ENCODE data around the gene ADAM22.

ADAM22 gene

DNA sequence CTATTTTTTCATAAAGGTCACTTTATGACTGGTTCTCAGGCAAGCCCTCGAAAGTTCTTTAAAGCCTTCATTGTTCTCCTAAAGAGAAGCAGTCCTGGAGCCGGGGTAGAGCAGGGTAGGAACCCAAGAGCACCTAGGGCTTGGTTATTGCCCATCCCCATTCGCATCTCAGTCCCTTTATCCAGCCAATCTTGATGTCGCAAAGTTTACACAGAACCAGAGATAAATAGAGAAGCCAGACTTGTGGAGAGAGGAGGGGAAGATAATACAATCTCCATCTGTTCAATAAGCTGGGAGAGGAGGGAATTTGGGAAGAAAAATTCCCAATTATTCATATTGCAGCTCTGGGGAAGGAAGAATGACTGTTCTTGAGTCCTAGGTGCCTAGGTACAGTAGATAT, 292.1 kb downstream of the ADAM22 start:
- no peak overlapping the region for H3K4me3 ChIP-seq (ENCODE audit: low read length)
- DNase-seq (ENCODE audit: low read depth) = no peak
- TF ChIP-seq, protein P1, sequence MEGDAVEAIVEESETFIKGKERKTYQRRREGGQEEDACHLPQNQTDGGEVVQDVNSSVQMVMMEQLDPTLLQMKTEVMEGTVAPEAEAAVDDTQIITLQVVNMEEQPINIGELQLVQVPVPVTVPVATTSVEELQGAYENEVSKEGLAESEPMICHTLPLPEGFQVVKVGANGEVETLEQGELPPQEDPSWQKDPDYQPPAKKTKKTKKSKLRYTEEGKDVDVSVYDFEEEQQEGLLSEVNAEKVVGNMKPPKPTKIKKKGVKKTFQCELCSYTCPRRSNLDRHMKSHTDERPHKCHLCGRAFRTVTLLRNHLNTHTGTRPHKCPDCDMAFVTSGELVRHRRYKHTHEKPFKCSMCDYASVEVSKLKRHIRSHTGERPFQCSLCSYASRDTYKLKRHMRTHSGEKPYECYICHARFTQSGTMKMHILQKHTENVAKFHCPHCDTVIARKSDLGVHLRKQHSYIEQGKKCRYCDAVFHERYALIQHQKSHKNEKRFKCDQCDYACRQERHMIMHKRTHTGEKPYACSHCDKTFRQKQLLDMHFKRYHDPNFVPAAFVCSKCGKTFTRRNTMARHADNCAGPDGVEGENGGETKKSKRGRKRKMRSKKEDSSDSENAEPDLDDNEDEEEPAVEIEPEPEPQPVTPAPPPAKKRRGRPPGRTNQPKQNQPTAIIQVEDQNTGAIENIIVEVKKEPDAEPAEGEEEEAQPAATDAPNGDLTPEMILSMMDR (conservative IDR thresholded peaks at IDR 0.05; ENCODE audit: low read length) = no peak

DNA sequence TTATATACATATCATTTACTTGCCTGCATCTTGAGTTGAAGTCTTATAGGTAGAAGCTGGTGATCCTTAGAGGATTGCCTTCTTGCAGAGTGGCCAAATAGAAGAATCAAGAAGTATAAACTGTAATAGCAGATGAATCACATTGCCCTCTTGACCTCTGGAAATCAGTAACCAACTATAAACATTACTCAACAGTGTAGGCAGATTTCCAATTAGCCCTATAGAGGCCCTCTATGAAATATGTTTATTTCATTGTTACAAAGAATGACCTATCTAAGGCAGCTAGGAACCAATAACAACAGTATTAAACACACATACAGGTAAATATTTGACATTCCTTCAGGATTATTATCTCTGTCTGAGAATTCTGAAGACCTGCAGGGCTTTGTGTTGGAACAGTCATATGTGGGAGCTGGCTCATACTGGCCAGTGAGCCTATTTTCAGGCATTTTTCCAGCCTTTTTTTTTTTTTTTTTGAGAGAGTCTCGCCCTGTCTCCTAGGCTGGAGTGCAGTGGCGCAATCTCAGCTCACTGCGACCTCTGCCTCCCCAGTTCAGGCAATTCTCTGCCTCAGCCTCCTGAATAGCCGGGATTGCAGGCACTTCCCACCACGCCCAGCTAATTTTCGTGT, 292.9 kb downstream of the ADAM22 start:
- no peak overlapping the region for H3K4me3 ChIP-seq (ENCODE audit: low read length)
- DNase-seq (ENCODE audit: low read depth) = peak; percentile 20
- TF ChIP-seq, protein P1 (conservative IDR thresholded peaks at IDR 0.05; ENCODE audit: low read length) = no peak

DNA sequence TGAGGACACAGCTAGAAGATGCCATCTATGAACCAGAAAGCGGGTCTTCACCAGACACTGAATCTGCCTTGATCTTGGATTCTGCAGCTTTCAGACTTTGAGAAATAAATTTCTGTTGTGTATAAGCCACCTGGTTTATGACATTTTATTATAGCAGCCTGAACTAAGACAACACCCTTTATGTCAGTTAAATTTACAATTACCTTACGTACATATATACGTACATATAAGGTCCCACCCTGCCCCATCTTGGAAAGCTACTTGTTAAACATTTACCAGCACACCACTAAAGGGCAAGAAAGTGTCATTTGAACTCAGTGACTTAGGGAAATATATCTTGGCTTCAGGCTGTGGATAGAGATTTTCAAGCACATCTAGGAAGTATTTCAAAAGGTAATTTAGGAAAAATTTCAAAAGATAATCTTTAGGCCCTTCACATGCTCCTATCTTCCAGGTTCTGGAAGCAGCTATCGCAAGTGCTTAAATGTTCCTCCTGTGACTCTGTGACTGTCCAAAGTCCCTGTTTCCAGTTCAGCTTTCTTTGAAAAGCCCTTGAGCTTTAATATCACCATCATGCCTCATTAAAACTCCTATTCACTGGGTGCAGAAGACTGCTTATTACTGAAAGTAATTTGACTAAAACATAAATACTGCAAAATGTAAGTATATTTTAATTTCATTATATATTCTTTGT, 295.4 kb downstream of the ADAM22 start:
- DNase-seq (ENCODE audit: low read depth) = no peak
- H3K4me3 ChIP-seq (ENCODE audit: low read length) = no peak overlapping the region
- TF ChIP-seq, protein P1 (conservative IDR thresholded peaks at IDR 0.05; ENCODE audit: low read length) = no peak

DNA sequence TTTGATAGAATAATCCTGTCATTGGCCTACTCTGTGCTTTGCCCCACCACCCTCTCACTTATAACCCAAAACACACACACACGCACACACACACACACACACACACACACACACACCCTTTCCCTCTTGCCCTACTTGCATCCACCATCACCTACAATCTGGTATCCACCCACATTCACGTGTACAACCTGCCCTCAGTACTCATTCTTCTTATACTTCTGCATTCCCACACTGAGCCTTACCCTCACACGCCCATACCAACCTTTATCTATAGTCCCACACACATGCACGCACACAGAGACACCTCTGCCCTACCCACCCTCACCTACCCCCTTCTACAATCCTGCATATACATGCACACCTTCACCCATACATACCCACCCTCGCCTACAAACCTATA, 296.6 kb downstream of the ADAM22 start:
- TF ChIP-seq, protein P1 (conservative IDR thresholded peaks at IDR 0.05; ENCODE audit: low read length) = no peak
- no peak overlapping the region for H3K4me3 ChIP-seq (ENCODE audit: low read length)
- no peak for DNase-seq (ENCODE audit: low read depth)

DNA sequence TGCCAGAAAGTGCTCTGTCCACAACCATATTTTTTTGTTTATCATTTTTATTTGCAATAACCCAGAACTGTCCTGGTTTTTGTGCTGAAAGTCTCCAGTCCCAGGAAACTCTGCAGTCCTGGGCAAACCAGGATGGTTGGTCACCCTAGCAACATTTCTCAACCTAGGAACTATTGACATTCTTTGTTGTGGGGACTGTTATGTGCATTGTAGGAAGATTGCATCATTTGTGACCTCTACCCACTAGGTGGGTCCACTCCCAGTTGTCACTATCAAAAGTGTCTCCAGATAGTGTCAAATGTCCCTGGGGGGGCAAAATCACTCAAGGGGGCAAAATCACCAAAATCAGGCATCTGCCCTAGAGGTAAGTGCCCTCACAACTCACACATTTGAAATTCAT, 299.8 kb downstream of the ADAM22 start:
- TF ChIP-seq, protein P1 (conservative IDR thresholded peaks at IDR 0.05; ENCODE audit: low read length) = no peak
- H3K4me3 ChIP-seq (ENCODE audit: low read length) = no peak overlapping the region
- DNase-seq (ENCODE audit: low read depth) = no peak

DNA sequence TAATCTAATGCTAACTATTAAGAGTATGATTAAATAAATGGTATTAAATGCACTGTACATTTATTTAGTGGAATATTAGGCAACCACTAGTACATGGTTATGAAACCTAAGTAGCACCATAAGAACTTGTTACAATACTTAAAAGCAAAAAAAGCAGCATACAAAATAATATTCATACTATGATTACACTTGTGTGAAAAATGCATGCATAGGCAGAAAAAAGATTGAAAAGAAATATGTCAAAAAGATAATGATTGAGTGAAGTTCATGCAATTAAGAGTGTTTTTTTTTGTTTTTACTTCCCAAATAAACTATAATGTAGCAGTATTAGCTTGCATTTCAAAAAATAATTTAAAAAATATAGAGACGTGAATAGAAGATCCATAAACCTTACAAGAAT, 305.8 kb downstream of the ADAM22 start:
- DNase-seq (ENCODE audit: low read depth) = no peak
- TF ChIP-seq, protein P1 (conservative IDR thresholded peaks at IDR 0.05; ENCODE audit: low read length) = no peak
- no peak overlapping the region for H3K4me3 ChIP-seq (ENCODE audit: low read length)

DNA sequence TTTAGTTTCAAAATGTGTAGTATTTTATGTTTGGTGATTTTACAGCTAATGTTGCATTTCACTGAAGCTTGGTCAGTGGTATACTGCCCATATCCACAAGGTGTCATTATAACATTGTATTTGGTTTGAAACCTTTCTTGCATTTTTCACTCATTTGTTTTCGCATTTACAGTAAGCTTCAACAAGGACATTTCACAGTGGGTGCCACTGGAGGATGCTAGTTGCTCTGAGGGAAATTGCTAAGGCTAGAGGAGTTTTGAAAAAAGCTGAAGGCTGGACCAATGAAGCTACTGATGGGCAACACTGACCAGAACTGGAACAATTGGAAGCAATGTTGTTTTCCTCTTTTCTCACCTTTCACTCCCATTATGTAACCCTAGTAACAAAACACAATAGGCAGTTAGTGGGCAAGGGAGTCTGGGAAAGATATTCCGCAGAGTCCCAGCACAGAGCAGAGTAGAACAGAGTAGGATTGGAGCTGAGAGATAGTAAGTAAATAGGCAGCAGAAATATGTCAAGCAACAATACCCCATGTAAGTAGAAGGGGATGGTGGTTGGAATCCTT, 309.4 kb downstream of the ADAM22 start:
- H3K4me3 ChIP-seq (ENCODE audit: low read length) = no peak overlapping the region
- peak; percentile 41 for DNase-seq (ENCODE audit: low read depth)
- TF ChIP-seq, protein P1 (conservative IDR thresholded peaks at IDR 0.05; ENCODE audit: low read length) = peak; percentile 74

Data from AG10803 (cell line).